Ramos (cell line): Measurements from ENCODE around the gene TLNRD1.

Experiments
- in situ Hi-C: fragments of 300-500 bp; cut with MboI; formaldehyde crosslinking; loops from one replicate; pipeline ENCODE4 v1.14.3; 2022; ENCODE audit warnings: low sequenced_read_pairs; ENCODE audit not compliant: unreplicated experiment

TLNRD1 gene

DNA sequence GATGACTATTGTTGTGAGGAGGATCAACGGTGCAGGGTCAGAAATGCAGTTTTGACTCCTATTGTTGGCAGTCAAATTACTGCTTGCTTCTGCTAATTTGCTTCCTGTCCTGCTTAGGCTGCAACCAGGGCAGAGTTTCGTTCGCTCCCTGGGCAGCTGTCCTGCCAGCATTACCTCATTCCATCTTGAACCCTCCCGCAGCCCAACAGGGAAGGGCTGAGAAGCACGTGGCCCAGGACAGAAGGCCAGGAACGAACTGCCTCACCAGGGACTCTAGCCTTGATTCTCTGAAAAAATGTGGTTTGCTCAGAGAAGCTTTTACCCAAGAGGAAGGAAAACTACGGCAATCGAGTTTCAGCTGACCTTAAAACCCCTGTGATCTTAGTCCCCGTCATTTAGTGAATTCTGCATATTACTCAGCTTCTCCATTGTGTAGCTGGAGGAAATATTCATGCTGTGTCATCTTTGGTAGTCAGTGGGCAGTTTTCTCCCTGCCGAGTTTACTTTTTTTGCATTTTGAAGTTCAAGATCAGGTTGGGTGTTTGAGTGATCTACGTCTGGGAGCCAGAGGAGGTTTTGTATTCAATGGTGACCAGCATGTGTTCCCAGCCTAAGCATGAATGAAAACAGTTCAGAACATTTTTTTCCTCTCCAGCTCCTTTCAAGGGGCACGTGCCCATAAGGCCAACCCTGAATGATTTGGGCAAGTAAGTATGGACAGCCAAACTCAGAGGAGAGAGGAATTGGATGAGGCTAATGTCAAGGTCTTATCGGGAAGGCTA, 23.0 kb downstream of the TLNRD1 start:
- in situ Hi-C loops: no loop called here

DNA sequence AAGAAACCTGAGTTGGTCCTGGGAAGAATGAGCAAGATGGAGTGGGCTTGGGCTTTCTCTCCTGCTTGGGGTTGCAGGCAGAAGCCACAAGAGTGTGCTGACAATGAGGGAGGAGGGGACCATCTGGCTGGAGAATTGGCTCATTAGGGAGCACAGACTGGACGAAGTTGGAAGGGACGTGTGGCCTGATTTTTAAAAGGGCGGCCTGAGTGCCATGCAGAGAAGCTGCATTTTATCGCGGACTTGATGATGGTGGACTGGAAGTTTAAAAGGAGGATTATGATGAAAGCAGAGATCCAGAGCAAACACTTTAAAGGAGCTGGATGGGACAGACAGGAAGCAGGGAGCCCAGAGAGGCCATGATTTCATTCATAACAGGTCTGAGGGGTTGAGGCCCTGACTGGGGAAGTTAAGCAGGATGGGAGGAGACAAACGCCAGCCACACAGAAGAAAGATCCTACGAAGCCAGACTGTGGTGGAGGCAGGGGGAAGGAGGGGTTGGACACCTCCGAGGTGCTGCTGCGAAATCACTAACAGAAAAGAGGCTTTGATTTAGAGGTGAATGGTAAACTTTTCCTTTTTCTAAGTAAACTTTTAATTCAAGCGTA, 23.6 kb downstream of the TLNRD1 start:
- in situ Hi-C loops: no loop called here

DNA sequence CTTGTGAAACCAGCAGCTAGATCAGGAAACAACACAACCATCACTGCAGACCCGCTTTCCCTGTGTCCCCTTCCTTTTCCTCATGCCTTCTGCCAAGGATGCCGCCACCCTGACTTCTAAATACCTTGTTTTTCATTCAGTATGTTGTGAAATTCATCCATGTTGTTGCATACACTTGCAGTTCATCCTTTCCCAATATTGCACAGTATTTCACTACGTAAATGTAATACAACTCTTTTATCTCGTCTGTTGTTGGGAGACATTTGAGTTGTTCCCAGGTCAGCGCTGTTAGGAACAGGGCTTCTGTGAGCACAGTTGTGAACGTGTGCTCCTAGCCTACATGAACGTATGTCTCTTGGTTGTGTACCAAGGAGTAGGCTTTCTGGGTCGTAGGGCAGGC, 24.2 kb downstream of the TLNRD1 start:
- in situ Hi-C loops: no loop called here

DNA sequence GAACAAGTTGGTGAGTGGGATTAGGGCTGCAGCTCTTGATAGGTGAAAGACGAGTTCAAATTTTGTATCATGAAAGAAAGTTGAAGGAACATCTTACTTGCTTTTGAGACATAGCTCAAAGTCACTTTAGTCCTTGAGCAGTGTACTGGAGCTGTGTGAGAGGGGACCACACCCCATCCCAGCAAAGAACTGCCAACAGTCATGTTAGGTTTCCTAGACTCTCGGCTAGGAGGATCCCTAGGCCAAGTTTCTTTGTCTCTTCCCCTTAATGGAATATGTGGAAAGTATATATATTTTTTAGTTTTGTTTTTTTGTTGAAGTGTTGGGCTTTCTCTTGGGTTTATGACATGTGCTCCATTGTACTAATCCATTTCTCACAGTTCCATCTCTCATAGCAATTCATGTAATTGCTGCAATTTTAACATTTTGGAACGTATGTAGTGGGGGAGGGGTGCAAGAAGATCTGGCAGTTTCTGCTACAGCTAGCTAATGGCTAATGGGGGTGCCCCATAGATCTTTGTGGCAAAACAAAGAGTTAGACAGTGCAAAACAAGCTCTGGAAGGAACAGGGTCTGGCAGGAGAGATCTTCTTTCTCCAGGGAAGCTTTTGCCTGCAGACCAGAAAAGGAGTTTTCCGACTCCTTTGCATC, 25.1 kb downstream of the TLNRD1 start:
- in situ Hi-C loops: no loop called here

DNA sequence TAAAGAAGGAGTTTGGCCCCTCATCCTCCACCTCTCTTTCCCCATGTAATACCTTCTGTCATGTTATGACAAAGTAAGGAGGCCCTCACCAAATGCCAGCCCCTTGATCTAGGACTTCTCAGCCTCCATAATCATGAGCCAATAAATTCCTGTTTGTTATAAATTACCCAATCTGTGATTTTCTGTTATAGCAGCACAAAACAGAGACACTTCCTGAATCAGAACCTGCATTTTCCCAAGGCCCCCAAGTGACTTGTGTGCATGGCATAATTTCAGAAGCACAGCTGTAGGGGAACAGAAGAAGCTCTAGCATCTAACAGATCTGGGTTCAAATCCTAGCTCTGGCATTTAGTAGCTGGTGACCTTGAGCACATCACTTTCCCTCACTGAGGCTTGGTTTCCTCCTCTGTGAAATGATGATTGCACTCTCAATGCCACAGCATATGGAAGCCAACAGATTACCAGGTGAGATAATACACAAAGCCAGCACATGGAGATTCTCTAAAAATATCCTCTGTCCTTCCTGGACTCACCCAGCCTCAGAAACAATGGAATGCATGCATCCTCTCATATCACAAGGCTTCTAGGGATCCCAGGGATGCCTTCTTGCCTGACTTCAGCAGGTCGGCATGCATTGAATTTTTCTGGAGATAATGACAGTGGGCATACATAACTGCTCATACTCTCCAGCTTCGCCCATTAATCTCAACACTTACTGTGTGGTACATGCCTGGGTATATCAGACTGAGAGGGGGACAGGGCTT, 26.3 kb downstream of the TLNRD1 start:
- in situ Hi-C loops: no loop called here

DNA sequence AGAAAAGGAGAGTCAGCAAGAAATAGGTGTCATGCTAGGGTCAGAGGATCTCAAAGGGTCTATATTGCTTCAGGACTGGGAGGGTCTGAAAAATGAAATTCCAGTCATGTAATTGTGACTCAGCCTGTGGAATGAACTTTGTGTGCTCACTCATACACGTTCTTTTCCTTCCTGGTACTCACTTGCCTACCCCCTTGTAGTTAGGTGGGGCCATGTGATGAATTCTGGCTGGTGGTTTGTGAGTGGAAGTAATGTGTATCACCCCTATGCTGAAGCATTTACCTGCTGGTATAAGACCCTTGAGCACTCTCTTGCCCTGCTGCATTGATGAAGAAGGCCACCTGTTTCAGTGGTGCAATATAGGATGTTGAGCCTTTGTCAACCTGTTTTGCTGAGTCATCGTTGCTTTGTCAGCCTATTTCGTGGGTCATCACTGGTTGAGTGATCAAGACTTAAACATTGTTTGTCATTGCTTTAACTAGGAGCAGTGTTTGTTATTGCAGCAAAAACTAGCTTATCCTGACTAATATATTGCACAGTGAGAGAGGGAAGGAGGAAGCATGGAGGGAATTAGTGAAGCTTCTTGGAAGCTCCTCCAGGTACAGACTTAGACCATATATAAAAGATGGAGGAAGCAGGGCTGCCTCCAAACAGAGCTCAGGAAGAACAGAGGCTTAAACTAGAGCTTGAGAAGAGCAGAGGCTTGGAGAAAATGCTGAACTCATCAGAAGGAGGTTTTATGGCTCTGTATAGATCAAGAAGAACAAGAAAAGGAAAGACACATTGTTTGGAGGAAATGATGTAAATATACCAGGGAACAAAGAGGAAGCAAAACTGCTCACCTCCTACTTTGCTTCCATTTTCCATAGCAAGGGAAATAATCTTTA, 28.9 kb downstream of the TLNRD1 start:
- in situ Hi-C loops: no loop called here

DNA sequence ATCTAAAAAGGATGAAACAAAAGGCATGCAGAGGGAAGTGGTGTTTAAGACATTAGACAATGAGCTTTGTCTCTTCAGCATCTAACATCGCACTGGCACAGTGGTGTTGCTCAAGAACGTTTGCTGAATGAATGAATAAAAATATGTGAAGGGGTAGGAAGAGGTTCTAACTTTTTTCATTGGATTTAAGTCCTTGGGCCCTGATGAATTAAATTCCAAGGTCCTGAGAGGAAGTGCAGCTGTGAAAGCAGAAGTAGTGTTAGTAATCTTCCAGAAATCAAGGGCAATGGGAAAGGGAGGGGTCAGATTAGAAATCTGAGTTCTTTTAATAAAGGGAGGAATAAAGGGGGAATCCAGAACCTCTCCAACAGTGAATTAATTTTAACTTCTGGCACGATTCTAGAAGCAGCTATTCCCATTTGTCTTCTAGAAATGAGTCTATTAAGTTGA, 29.6 kb downstream of the TLNRD1 start:
- in situ Hi-C loops: no loop called here

DNA sequence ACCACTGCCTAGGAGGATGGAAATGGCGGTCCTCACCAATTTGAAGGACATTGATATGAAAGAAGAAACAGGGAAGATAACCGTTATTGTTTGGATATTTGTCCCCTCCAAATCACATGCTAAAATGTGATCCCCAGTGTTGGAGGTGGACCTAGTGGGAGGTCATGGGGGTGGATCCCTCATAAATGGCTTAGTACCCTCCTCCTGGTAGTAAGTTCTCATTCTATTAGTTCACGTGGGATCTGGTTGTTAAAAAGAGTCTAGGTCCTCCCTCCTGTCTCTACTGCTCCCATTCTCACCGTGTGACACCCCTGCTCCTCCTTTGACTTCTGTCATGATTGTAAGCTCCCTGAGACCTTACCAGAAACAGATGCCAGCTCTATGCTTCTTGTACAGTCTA, 30.5 kb downstream of the TLNRD1 start:
- in situ Hi-C loops: no loop called here

DNA sequence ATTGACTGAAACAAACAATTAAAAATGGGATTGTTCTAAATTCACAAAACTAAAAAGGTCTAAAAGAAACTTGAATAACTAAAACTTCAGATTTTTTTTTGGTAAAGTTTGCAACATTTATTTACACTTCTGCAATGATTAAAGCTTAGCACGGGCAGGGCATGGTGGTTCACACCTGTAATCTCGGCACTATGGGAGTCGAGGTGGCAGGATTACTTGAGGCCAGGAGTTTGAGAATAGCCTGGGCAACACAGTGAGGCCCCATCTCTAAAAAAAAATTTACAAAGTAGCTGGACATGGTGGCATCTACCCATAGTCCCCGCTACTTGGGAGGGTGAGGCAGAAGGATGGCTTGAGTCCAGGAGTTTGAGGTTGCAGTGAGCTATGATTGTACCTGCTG, 31.6 kb downstream of the TLNRD1 start:
- in situ Hi-C loops: no loop called here

DNA sequence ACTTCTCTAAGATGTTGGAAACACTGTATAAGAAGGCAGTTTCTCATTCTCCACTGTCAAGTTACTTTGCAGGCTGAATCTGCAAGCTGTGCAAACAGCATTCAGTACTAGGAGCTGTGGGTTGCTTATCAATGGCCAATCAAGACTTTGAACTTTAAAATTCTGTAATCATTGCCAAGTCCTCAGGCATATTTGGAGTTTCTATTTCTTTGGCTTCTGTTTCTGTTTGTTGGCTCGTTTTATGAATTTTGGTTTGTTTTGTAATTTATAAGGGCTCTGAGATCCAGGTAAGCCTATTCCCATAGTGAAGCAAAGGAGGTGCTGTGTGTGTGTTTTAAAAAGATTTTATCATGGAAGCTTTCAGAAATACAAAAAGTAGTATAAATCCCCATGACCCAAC, 32.1 kb downstream of the TLNRD1 start:
- in situ Hi-C loops: no loop called here

DNA sequence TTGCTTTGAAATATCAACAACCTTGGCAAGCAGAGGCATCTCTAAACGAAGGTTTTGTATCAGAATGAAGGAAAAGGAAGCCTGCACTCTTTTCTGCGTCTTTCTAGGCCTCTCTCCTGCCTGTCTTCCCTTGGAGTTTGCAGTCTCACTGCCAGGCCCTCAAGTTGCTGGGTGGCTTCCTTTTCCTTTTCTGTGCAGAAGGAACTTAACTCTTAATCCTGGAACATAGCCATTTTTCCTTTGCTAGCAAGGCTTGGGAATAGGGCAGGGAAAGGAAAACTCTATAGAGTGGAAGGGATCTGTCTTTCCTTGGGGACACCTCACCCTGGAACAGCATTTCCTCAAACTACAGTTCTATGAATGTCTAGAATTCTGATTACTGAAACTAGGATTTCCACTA, 32.8 kb downstream of the TLNRD1 start:
- in situ Hi-C loops: no loop called here

DNA sequence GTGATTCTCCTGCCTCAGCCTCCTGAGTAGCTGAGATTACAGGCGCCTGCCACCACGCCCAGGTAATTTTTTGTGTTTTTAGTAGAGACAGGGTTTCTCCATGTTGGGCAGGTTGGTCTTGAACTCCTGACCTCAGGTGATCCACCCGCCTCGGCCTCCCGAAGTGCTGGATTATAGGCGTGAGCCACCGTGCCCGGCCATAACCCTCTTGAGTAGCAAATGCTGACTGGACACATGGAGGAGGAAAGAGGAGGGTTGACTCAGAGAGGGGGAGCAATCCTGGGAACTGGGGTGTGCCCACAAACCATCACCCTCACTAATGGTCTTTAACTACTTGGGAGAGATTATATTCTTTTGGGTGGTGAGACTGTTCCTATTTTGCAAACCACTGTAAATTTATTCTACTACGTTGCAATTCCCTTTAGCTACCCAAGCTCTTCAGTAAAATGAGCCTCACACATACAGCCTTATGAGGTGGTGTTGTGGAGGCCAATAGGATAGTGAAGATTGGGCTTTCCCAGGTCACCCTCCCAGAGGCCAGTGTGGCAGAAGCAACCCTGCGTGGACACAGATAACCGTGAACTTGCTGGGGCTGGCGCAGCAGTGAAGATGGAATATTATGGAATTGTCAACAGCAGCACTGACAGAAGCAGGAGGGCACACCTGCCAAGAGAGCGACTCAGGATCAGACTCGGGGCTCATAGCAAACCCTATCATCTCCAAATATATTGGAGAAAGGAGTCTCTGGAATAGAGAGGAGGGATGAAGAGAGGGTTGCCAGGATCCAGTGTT, 37.4 kb downstream of the TLNRD1 start:
- in situ Hi-C loops: no loop called here

DNA sequence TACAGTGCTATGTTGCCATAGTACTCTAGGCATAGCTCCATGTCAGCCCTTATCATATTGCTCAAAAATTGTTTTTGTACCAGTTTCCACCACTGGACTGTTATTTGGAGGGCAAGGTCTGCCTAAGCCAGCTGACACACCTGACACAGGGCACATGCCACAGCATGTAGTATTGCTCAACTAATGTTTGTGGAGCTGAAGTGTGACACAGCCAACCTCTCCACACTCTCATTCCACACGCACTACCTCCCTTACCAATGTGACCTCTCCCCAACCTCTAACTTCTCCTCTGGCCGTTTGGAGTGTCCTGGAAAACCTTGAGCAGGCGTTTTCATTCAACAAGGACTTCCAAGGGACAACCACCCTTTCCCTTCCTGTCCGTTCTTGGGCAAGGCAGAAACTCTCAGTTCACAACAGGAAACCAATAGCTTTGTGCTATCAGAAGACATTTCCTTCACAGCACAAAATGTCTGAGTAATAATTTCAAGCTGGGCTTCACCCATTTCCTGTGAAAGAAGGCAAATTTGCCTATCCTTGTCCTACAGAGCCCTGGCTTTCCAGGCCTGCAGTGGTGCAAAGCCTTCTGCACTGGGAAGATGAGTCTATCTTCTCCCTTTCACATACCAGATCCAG, 38.4 kb downstream of the TLNRD1 start:
- in situ Hi-C loops: no loop called here

DNA sequence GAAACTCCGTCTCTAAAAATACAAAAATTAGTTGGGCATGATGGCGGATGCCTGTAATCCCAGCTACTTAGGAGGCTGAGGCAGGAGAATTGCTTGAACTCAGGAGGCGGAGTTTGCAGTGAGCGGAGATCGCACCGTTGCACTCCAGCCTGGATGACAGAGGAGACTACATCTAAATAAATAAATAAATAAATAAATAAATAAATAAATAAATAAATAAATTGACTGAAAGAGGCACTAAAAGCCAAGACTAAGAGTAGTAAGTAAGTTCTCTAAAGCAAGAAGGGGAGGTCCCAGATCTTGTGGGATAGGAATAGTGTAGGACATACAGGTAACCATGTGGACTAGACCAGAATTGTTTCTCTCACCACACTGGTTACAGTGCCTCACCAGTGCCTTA, 40.0 kb downstream of the TLNRD1 start:
- in situ Hi-C loops: no loop called here

DNA sequence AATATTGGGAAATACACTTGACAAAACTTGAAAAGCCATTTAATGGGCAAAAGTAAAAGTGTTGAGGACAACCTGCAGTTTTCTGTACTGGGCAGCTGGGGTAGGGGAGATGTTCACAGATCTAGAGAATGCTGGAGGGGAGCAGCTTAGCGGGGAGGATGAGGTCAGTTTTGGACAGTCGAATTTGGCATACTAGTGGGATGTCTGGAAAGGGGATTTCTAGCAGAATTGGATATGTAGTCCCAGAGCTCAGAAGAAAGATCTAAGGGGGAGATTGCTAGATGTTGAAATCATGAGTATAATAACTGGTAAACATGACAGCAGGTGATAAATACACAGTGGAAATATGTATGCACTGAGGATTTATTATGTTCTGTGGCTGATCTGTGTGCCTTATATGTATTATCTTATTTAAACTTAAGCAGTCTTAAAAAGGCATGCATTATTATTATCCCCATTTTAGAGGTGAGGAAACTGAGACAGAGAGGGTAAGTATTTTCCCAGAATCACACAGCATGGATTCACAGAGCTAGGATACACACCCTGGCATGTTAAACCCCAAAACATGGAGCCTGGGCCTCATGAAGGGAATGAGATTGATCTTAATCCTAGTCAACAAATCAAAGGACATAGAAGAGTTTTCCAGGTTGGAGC, 42.7 kb downstream of the TLNRD1 start:
- in situ Hi-C loops: no loop called here

DNA sequence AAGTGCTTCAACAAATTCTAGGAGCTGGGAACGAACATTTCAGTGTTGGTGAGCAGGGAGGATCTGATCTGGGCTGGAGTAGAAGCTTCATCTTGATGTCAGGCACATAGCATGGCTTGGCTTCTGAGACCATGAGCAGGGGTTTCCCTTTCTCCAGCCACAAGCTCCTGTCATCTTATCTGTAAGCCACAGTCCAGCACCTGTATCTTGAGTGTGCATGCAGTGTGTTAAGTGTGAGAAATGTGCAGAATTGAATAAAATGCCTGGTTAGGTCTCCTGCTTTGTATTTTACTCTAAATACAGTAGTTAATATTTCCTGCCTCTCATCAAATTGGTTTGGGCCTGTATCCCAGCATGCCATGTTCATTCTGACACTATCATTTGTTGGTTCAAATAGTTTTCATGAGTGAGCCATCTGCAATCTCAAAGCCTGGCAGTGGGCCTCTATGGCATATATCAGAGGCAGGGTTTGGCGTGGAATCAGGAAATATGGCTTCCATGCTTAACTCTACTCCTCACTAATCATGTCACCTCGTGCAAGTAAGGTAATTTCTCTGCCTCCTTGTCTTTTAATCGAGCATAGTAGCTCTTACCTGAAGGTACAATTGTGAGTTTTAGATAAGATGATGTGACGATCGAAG, 43.3 kb downstream of the TLNRD1 start:
- in situ Hi-C loops: no loop called here

DNA sequence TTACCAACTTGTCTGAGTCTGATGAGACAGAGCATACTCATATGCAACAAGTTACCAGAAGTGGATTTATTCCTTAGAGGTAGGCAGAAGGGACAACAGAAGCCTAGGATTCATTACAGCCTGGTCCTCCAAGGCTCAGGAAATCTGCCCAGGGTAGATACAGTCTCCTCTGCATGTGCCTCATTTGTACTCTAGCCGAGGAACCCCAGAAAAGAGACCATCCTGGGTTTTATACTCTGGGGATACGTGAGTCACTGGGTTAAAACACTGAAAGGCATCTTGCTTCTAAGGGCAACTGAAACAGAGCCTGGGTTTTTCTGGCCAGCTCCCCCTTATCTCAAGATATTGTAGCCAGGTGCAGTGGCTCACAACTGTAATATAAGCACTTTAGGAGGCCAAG, 45.6 kb downstream of the TLNRD1 start:
- in situ Hi-C loops: no loop called here

DNA sequence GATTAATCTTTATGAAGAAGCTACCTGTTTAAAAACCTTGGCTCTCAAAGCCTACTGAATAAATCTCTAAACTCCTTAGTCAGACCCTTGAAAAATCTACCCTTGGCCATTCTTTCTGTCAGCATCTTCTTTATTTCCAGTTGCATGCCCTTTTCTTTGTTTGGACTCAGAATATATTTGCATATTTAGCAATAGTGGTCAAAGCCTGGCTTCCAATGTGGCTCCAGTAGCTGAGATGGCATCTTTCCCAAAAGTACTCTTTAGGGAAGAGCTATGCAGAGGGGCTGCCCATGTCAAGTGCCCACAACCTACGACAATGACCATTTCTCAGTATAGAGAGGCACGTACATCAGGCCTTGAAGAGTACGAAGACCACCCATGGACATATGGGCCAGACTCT, 47.2 kb downstream of the TLNRD1 start:
- in situ Hi-C loops: no loop called here
